NAMALWA (cell line): ENCODE data around the gene HEPACAM2.
A peak's percentile ranks its signal among the peaks of the same experiment; 100 is the strongest.

ENCODE experiments used
- DNase-seq: peaks from one replicate; pipeline ENCODE4 v3.0.0-alpha.2; 2015; ENCODE audit warnings: low spot score

HEPACAM2 gene

GRCh38 chr7:93147363-93147762 is 78.9 kb downstream of the HEPACAM2 start:
- peak; percentile 63 for DNase-seq

- DNase-seq: peak; percentile 31
Observed at GRCh38 chr7:93146472-93147141, 79.7 kb downstream of the HEPACAM2 start.

- no peak for DNase-seq
Observed at GRCh38 chr7:93146036-93146435, 80.2 kb downstream of the HEPACAM2 start.

GRCh38 chr7:93145354-93145753 is 80.9 kb downstream of the HEPACAM2 start:
- no peak for DNase-seq

GRCh38 chr7:93142127-93142526 is 84.1 kb downstream of the HEPACAM2 start:
- DNase-seq: no peak

- no peak for DNase-seq
Observed at GRCh38 chr7:93140582-93141191, 85.6 kb downstream of the HEPACAM2 start.

- no peak for DNase-seq
Observed at GRCh38 chr7:93138576-93138975, 87.7 kb downstream of the HEPACAM2 start.
